Measurements from ENCODE around the gene ZBTB38. TPM values are rescaled to one million over a fixed set of nuclear protein-coding genes. Genes with fewer than 3 reads are reported as not detected.

Gene ZBTB38
- total RNA-seq, 6 experiments from 2014 or later: 146 to 172 (median 158) TPM

GRCh38 chr3:141343077-141343476, 25.2 kb upstream of the ZBTB38 start:
- Mint-ChIP-seq H3K4me3 (no peak overlapping the region), H3K4me1 (ENCODE audit: low read depth) (peaks cover 19% of the 10 kb centered on the region), H3K36me3 (ENCODE audit: low read depth) (peaks cover 10% of the 10 kb centered on the region; the same call in 1 of the 2 replicates), H3K27ac (no peak overlapping the region), H3K9me3 (peaks cover 5% of the 10 kb centered on the region; the same call in 1 of the 2 replicates), H3K27me3 (ENCODE audit: insufficient read depth) (no peaks in the 10 kb centered on the region; the same call in none of the 2 replicates)
- no peak for DNase-seq
- TF ChIP-seq, protein P1, sequence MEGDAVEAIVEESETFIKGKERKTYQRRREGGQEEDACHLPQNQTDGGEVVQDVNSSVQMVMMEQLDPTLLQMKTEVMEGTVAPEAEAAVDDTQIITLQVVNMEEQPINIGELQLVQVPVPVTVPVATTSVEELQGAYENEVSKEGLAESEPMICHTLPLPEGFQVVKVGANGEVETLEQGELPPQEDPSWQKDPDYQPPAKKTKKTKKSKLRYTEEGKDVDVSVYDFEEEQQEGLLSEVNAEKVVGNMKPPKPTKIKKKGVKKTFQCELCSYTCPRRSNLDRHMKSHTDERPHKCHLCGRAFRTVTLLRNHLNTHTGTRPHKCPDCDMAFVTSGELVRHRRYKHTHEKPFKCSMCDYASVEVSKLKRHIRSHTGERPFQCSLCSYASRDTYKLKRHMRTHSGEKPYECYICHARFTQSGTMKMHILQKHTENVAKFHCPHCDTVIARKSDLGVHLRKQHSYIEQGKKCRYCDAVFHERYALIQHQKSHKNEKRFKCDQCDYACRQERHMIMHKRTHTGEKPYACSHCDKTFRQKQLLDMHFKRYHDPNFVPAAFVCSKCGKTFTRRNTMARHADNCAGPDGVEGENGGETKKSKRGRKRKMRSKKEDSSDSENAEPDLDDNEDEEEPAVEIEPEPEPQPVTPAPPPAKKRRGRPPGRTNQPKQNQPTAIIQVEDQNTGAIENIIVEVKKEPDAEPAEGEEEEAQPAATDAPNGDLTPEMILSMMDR (IDR thresholded peaks at IDR 0.05): no peak

DNA sequence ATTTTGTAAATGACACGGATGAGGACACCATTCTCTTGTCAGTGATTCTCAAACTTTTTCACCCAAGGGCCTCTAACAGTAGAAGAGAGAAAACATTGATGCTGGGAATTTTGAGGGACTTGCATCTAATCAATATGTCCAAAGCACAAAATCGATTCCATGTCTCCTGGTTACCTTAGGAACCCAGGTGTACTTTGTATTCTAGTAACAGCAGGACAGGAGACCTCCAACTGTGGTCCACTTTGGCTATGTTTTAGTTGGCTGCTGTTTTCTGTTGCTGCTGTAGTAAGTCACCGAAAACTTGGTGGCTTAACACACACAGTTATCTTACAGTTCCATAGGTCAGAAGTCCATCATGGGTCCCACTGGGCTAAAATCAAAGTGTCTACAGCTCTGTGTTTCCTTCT, 24.4 kb upstream of the ZBTB38 start:
- TF ChIP-seq, protein P1 (IDR thresholded peaks at IDR 0.05): no peak
- DNase-seq: no peak
- peaks cover 27% of the 10 kb centered on the region for H3K4me1 Mint-ChIP-seq (ENCODE audit: low read depth)
- H3K9me3 Mint-ChIP-seq: peaks cover 5% of the 10 kb centered on the region; the same call in 1 of the 2 replicates
- H3K27ac Mint-ChIP-seq: no peak overlapping the region
- no peak overlapping the region for H3K4me3 Mint-ChIP-seq
- no peaks in the 10 kb centered on the region; the same call in none of the 2 replicates for H3K27me3 Mint-ChIP-seq (ENCODE audit: insufficient read depth)
- peaks cover 10% of the 10 kb centered on the region; the same call in 1 of the 2 replicates for H3K36me3 Mint-ChIP-seq (ENCODE audit: low read depth)

- Mint-ChIP-seq H3K9me3 (peaks cover 5% of the 10 kb centered on the region), H3K27ac (no peak overlapping the region), H3K36me3 (ENCODE audit: low read depth) (peaks cover 10% of the 10 kb centered on the region; the same call in 1 of the 2 replicates), H3K4me3 (no peak overlapping the region), H3K27me3 (ENCODE audit: insufficient read depth) (no peaks in the 10 kb centered on the region; the same call in none of the 2 replicates), H3K4me1 (ENCODE audit: low read depth) (peaks cover 42% of the 10 kb centered on the region)
- TF ChIP-seq, protein P1 (IDR thresholded peaks at IDR 0.05): no peak
- no peak for DNase-seq
Measured at GRCh38 chr3:141345528-141345927, 22.8 kb upstream of the ZBTB38 start.

- no peak for DNase-seq
- TF ChIP-seq, protein P1 (IDR thresholded peaks at IDR 0.05): no peak
- Mint-ChIP-seq H3K27me3 (ENCODE audit: insufficient read depth) (no peaks in the 10 kb centered on the region; the same call in none of the 2 replicates), H3K36me3 (ENCODE audit: low read depth) (peaks cover 9% of the 10 kb centered on the region; the same call in 1 of the 2 replicates), H3K4me1 (ENCODE audit: low read depth) (peaks cover 43% of the 10 kb centered on the region), H3K9me3 (peaks cover 4% of the 10 kb centered on the region), H3K4me3 (no peak overlapping the region), H3K27ac (no peak overlapping the region)
Measured at GRCh38 chr3:141346007-141346406, 22.3 kb upstream of the ZBTB38 start.

DNA sequence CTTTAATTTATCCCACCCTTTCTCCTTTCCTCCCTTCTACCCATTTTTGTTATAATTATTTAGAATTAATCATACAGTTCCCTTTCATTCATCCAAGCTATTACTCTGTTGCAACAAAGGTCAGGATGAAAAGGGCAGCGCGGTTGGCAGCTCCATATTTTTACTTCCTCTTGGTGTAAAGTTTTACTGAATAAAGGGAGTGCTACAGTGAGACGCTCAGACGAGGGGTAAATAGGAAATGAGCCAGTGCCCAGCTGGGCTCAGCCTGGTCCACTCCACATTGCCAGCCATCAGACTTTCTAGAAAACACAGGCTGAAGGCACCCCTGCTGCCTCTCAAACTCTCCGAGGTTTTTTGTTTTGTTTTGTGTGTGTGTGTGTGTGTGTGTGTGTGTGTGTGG, 21.9 kb upstream of the ZBTB38 start:
- peaks cover 39% of the 10 kb centered on the region for H3K4me1 Mint-ChIP-seq (ENCODE audit: low read depth)
- no peak overlapping the region for H3K4me3 Mint-ChIP-seq
- no peak for DNase-seq
- H3K9me3 Mint-ChIP-seq: peaks cover under 1% of the 10 kb centered on the region
- TF ChIP-seq, protein P1 (IDR thresholded peaks at IDR 0.05): no peak
- H3K27me3 Mint-ChIP-seq (ENCODE audit: insufficient read depth): no peaks in the 10 kb centered on the region; the same call in none of the 2 replicates
- H3K27ac Mint-ChIP-seq: no peak overlapping the region
- H3K36me3 Mint-ChIP-seq (ENCODE audit: low read depth): peaks cover 5% of the 10 kb centered on the region; the same call in 1 of the 2 replicates

All from HFFc6 (cell line).